Fibroblast of gingiva (primary cell): ENCODE data around the gene PDE12.

ENCODE experiments used
- DNase-seq: peaks from one replicate; pipeline ENCODE4 v3.0.0-alpha.2; 2011; ENCODE audit warnings: low read depth

Gene PDE12

GRCh38 chr3:57555738-57556458 lies at the start of gene PDE12:
TSS of gene PDE12 (plus strand) at chr3:57556274. CDS start at chr3:57556380, 106 bp downstream.
- peak; percentile 90 for DNase-seq

GRCh38 chr3:57512166-57512565 lies 43.9 kb upstream of the PDE12 start:
- DNase-seq: no peak

- DNase-seq: no peak
Observed at GRCh38 chr3:57518276-57518915, 37.7 kb upstream of the PDE12 start.

GRCh38 chr3:57530071-57530608 lies 25.9 kb upstream of the PDE12 start:
- no peak for DNase-seq

GRCh38 chr3:57538465-57538864 lies 17.6 kb upstream of the PDE12 start:
- DNase-seq: no peak

- DNase-seq: peak; percentile 9
Observed at GRCh38 chr3:57544181-57545125, 11.6 kb upstream of the PDE12 start, which contains the start of gene DNAH12. TSS of gene DNAH12 (minus strand) at chr3:57544344. CDS start at chr3:57542870, 1,474 bp downstream.

GRCh38 chr3:57545636-57546268 lies 10.3 kb upstream of the PDE12 start:
- no peak for DNase-seq

- DNase-seq: no peak
Observed at GRCh38 chr3:57546616-57547015, 9.5 kb upstream of the PDE12 start.

GRCh38 chr3:57555306-57555705 lies 768 bp upstream of the PDE12 start:
- no peak for DNase-seq

- peak; percentile 8 for DNase-seq
Observed at GRCh38 chr3:57556459-57557084, 498 bp downstream of the PDE12 start.

GRCh38 chr3:57557085-57557537 lies 1.0 kb downstream of the PDE12 start:
- DNase-seq: peak; percentile 42

- peak; percentile 58 for DNase-seq
Observed at GRCh38 chr3:57559526-57559925, 3.5 kb downstream of the PDE12 start.

GRCh38 chr3:57569859-57570450 lies 13.9 kb downstream of the PDE12 start:
- DNase-seq: no peak

GRCh38 chr3:57570878-57571277 lies 14.8 kb downstream of the PDE12 start:
- no peak for DNase-seq

GRCh38 chr3:57572096-57572495 lies 16.0 kb downstream of the PDE12 start:
- no peak for DNase-seq

- DNase-seq: no peak
Observed at GRCh38 chr3:57575966-57576626, 20.0 kb downstream of the PDE12 start.

- no peak for DNase-seq
Observed at GRCh38 chr3:57577801-57578200, 21.7 kb downstream of the PDE12 start.

GRCh38 chr3:57582474-57583168 lies 26.5 kb downstream of the PDE12 start:
- DNase-seq: no peak

- DNase-seq: no peak
Observed at GRCh38 chr3:57583544-57583943, 27.5 kb downstream of the PDE12 start.

GRCh38 chr3:57586778-57587177 lies 30.7 kb downstream of the PDE12 start:
- no peak for DNase-seq
